Fibroblast of skin of right biceps (primary cell): Measurements from ENCODE around the gene ITSN1.
"Not testable (repeated sequence)": the region's sequence is repeated elsewhere in the genome, so short reads cannot be mapped to it uniquely, and the experiment has no call there.

Experiments
- DNase-seq: peaks from one replicate; pipeline ENCODE4 v3.0.0-alpha.2; 2013

ITSN1 gene

GRCh38 chr21:33844890-33845205 lies 202.5 kb downstream of the ITSN1 start:
- DNase-seq = no peak

- DNase-seq = no peak
Observed at GRCh38 chr21:33846141-33846540, 203.8 kb downstream of the ITSN1 start.

DNA sequence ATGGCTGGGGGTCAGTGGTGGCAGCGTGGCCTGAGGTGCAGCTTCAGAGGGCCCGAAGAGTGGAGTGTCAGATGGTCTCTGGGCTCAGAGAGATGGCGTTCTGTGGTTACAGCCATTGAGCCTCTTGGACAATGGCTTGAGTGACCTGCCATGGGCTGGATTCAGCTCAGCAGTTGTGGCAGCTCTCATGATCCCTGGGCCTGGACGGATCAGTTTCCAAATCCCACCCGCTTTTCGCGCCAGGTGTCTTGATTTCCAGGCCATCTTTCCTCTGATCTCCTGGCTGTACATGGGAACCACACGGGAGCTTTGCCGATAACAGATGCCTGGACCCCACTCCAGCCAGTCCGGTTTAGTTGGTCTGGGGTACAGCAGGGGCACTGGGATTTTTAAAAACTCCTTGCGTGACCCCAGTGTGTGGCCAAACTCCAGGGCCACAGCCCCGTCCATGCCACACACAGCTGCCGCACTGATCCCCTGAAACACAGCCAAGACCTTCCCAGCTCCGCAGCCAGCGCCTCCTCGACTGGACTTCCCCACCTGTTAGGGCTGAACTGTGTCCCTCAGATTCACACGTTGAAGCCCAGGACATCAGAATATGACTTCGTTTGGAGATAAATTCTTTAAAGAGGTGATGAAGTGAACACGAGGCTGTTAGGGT lies 205.4 kb downstream of the ITSN1 start:
- no peak for DNase-seq

DNA sequence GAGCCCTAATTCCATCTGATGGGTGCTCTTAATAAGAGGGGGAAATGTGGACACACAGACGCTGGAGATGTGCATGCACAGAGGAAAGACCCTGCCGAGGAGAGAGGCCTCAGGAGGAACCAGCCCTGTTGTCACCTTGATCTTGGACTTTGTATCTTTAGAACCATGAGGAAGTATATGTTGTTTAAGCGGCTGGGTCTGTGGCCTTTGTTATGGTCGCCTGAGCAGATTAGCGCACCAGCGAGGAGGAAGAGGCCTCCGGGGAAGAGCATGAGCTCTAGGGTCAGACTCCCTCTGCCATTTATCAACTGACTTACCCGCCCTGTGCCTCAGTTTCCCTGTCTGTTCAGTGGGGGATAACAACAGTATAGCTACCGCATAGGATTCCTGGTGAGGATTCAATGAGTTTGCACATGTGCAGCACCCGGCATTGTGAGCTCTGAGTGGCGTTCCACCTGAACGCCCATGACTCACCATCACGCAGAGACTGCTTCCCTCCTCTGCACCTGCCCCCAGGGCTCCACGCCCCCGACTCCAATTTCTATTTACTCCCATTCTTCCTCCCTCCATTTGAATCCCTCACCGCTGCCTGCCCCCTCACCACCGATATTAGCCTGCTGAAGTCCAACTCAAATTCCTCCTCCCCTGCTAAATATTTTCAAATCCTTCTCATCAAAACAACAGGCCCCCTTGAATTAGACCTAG lies 206.1 kb downstream of the ITSN1 start:
- DNase-seq = no peak

DNA sequence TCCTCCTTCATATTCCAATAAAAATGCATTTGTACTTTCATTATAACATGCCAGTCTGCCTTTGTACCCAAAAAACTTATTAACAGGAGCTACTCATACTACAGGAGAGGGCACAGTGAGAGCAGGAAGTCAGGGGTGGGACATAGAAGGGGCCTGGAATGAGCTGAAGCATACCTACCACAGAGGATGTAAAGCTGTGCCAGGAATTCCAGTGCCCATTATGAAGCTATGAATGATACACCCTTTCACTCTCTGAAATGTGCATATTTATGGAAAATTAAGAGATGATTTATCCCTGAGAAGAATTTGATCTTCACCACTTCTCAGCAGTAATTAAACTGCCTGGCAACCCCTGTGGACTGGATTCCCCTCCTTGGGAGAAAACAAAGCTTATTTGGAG lies 207.5 kb downstream of the ITSN1 start:
- DNase-seq = peak; percentile 39

DNA sequence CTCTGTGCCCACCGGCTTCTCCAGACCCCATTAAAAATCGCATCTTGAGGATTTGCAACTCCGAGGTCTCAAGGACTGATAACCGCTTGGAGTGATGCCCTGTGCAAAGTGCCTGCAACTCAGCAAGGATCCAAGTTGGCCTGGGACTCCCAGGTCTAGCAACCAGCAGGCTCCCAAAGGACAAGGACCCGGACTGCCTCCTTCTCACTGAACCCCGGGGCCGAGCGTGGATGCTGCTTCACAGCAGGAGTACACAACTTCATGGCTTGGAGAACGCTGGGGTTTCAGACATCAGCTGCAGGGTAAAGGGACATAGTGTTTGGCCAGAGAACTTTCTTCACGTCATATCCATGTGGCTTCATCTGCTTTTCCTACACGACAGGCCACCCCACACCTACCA lies 208.1 kb downstream of the ITSN1 start:
- no peak for DNase-seq

DNA sequence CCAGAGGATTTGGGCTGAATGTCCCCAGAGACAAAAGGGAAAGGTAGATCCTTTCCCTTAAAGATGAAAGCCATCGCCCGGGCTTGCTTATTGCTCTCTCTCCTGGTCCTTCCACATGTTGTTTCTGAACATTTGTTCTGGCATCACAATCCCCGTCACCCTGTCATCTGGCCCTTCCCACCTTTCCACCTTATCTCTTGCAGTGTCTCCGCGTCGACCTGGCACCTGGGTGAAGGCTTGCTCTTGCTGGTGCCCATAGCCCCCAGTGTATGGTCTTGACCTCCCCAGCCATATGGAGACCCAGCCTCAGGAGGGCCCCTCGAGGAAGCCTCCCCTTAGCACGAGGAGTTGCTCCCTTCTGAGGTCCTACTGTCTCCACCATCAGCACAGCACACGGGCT lies 208.7 kb downstream of the ITSN1 start:
- DNase-seq = no peak

DNA sequence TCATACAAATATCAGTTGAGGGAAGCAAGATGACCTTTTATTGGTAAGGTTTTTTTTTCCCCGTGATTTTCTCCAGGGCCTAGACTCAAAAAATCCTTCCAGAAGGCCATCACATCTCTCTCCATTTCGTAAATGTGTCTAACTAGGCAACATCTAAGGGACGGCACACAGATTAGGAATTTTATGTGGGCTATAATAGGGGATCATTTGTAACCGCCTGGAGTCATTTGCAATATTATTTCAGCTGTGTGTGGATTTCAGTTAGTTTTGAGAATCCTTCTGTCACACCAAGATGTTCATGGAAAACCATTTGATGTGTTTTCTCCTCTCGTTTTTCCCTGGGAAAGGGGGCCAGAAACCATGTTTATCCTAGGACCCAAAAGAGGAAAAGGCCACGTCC lies 210.2 kb downstream of the ITSN1 start:
- DNase-seq = no peak

DNA sequence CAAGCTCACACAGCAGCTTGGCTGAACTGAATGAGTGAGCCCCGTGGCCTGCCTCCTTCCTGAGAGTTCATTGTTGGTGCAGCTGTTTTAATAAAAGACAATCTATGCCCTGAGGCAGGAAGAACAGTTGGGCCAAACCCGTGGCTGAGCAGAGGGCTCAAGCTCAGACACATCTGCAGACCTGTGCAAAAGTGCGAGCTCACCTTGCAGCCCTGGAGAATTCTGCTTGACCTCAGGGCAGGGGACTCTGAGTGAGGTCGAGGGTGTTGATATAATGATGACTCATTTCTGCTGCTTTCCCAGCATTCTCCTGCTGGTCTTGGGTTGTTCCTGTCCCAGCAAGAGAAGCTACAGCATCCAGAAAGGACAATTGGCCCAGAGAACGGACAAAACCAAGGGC lies 212.3 kb downstream of the ITSN1 start:
- no peak for DNase-seq

DNA sequence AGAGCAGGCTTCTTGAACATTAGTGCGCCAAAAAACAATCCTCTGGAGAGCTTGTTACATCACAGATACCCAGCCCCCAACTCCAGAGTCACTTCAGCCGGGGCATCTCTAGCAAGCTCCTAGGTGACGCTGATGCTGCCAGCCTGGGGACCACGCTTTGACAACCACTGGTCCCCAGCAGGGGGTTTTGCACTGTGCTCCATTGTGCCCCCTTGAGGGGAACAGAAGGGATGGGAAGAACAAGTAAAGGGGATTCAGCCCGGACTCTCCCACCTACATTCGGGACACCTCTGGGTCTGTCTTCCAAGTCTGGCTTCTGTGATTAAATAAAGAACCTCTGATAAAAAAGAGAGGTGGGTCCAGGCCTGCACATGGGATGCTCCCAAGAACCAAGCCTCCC lies 212.9 kb downstream of the ITSN1 start:
- no peak for DNase-seq

GRCh38 chr21:33856893-33857527 lies 214.7 kb downstream of the ITSN1 start:
- DNase-seq = peak; percentile 14

DNA sequence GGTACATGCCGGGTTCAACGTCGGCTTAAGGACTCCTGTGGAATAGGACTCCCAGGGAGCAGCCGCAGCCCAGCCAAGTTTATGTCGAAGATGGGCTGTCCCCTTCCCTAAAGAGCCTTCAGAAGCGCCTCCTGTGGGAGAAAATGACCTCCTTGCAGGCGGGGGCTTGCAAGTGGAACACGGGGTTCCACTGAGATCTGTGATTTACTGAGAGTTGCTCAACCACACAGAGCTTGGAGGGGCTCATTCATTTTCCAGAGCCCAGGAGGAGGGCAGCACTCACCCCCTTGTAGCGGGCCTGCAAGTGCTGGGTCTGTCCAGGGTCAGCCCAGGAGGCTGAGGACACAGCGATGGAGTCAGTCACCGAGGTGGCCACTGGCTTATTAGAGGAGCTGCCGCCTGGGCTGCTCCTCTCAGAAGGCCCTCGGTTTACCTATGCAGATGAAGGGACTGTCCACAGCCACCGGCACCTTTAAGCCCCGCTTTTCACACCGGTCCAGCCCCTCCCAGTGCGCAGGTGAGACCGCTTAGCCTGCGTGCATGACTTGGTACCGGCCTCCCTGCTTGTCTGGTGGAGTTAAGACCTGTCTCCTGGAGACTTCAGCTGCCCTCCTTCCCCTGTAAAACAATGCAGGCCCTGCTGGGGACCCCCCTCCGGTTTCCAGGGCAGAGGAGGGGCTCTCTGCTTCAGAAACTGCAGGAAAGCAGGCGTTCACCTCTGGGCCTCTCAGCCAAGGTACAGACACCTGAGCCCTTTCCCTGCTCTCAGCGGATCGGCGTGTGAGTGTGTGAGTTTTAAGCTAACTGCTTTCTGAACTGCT lies 215.8 kb downstream of the ITSN1 start:
- DNase-seq = no peak

DNA sequence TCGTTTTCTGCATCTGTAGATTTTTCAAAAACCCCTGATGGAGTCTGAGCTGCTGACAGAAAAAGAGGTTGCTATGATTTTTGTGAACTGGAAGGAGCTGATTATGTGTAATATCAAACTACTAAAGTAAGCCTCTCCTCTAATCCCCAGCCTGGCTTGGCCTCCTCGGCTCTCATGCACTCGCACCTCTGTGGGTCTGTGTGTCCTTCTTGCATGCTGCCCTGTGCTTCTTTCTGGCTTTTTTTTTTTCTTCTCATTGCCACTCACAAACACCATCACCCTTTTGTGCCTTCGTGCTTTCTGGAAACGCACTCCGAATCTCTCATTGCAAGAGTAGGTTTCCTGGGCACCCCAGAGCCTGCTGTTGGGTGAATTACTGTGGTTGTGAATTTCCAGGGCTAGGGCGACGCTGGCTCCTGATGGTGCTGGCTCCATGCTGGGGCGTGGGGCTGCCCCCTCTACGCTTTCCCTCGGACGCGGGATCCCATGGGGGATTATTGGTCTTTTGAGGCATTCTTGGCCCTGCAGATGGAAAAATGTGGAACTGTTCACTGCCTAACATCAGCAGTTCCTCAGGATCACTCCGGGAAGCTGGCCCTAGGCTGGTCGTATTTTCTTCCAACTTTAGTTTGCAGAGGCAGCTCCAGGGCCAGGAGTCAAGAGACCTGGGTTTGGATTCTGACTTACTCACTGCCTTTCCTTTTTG lies 216.5 kb downstream of the ITSN1 start:
- no peak for DNase-seq

- DNase-seq = no peak
Observed at GRCh38 chr21:33859373-33860102, 217.2 kb downstream of the ITSN1 start.

DNA sequence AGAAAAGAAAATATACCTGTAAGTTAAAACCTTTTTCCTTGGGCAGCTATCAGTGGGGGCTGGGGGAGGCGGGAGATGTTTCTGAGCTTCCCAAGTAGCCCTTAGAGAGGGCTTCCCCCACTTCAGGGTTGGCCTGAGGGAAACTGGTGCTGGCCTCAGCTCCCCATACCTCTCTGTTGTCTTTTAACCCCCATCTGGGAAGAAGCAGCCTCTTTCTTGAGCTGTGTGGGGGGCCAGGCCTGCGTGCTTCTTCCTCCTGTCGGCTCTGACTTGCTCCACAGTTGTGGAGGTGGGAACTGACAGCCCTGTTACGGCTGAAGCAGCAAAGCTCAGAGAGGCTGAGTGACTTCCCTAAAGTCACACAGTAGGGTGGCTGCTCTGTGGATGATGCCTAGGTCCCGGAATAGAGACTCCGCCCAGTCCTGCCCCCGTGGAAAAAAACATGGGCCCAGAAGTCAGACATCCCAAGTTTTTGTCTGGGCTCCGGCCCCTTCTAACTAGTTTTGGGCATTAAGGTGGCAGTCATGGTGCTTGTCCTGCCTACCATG lies 218.1 kb downstream of the ITSN1 start:
- DNase-seq = no peak

- no peak for DNase-seq
Observed at GRCh38 chr21:33861125-33861524, 218.8 kb downstream of the ITSN1 start.

DNA sequence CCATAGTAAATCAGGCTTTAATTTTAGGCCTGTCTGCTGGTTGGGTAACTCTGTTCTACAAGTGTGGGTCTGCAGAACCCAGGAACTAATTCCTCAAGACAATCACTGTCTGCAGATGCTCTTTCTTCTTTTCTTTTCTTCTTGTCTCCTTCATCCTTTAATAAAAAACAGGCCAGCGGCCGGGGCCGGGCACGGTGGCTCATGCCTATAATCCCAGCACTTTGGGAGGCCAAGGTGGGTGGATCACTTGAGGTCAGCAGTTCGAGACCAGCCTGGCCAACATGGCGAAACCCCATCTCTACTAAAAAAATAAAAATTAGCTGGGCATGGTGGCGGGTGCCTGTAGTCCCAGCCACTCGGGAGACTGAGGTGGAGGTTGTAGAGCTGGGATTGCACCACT lies 220.9 kb downstream of the ITSN1 start:
- DNase-seq = not testable (repeated sequence)

GRCh38 chr21:33864150-33864549 lies 221.8 kb downstream of the ITSN1 start:
- no peak for DNase-seq

- DNase-seq = no peak
Observed at GRCh38 chr21:33865176-33865575, 222.9 kb downstream of the ITSN1 start.

DNA sequence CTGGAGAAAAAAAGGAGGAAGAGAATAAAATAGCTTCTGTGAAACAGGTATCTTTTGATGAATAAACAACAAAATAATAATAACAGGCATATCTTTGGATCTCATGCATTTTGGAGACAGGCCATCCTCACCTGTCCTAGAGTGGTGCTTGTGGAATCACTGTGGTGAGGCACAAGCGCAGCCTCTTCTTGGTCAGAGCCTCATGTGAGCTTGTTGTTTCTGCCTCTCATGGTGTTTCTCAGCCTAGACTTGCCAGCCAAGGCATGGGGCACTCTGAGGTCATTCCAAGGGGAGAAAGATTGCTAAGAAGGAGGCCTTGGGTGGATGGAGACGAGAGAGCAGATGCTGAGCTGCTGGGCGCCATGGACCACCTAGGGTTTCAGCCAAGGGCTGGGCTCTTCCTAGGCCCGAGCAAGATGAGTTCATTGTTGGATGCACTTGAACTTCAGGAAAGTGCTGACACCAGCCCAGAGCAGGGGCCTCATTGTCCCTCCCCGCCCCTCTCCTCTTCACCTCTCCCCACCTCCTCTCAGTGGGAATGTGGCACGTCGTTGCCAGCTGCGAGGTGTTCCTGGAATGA lies 223.8 kb downstream of the ITSN1 start:
- no peak for DNase-seq

- peak; percentile 50 for DNase-seq
Observed at GRCh38 chr21:33866826-33867225, 224.5 kb downstream of the ITSN1 start.

DNA sequence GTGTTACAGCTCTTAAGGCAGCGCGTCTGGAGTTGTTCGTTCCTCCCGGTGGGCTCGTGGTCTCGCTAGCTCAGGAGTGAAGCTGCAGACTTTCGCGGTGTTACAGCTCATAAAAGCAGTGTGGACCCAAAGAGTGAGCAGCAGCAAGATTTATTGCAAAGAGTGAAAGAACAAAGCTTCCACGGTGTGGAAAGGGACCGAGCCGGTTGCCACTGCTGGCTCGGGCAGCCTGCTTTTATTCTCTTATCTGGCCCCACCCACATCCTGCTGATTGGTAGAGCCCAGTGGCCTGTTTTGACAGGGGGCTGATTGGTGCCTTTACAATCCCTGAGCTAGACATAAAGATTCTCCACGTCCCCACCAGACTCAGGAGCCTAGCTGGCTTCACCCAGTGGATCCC lies 225.6 kb downstream of the ITSN1 start:
- not testable (repeated sequence) for DNase-seq
